GM12864 (cell line): ENCODE data around the gene SHISAL1.

Experiments used
- DNase-seq: peaks from one replicate; pipeline ENCODE4 v3.0.0-alpha.2; 2011; ENCODE audit warnings: low read depth
- H3K4me3 ChIP-seq: 2 replicates; pipeline ENCODE4 v1.5.1; 2011; ENCODE audit warnings: mild to moderate bottlenecking, low read depth, low read length, control low read depth
- TF ChIP-seq, protein P1 (sequence below): IDR thresholded peaks from 2 replicates; pipeline ENCODE4 v1.5.1; 2011; ENCODE audit warnings: low read depth, mild to moderate bottlenecking, moderate library complexity, low read length, control low read depth, inconsistent platforms; ENCODE audit errors: missing control alignments

The SHISAL1 gene

DNA sequence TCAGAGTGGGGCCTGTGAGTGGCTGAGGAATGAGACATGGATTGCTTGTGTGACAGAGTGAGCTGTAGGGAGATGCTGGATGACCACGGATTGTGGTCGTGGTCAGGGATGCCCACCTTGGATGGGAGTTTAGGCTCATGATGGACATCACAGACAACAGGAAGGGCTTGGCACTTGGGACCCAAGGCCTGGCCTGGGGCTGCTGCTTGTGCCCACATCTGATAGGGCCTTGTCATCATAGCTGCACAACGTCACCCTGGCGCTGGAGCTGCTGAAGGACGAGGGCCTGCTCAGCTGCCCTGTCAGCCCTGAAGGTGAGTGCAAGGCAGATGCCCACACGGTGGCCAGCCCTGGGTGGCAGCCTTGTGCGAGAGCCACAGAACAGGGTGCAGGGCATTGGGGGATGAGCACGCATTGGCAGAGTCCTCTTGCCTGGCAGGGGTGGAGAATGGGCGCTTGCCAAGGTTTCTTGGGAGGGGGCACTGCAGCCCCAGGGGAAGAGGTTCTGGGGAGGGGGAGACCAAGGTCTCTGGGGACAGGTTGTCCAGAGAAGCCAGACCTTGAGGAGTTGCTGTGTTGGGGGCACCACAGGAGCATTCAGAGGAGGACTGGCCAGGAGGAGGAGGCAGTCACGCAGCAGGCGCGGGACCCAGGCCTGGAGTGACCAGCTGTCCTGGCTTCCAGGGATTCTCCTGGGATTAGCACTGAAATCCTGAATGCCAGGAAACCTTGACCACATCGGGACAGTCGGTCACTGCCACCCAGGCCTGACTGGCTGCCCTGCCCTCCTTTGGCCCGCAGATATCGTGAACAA, 107.0 kb downstream of the SHISAL1 start:
- TF ChIP-seq, protein P1, sequence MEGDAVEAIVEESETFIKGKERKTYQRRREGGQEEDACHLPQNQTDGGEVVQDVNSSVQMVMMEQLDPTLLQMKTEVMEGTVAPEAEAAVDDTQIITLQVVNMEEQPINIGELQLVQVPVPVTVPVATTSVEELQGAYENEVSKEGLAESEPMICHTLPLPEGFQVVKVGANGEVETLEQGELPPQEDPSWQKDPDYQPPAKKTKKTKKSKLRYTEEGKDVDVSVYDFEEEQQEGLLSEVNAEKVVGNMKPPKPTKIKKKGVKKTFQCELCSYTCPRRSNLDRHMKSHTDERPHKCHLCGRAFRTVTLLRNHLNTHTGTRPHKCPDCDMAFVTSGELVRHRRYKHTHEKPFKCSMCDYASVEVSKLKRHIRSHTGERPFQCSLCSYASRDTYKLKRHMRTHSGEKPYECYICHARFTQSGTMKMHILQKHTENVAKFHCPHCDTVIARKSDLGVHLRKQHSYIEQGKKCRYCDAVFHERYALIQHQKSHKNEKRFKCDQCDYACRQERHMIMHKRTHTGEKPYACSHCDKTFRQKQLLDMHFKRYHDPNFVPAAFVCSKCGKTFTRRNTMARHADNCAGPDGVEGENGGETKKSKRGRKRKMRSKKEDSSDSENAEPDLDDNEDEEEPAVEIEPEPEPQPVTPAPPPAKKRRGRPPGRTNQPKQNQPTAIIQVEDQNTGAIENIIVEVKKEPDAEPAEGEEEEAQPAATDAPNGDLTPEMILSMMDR = no peak
- H3K4me3 ChIP-seq = no peak overlapping the region
- no peak for DNase-seq

- DNase-seq = no peak
- TF ChIP-seq, protein P1 = no peak
- H3K4me3 ChIP-seq = no peak overlapping the region
Measured at GRCh38 chr22:44204739-44205515, 107.8 kb downstream of the SHISAL1 start.

DNA sequence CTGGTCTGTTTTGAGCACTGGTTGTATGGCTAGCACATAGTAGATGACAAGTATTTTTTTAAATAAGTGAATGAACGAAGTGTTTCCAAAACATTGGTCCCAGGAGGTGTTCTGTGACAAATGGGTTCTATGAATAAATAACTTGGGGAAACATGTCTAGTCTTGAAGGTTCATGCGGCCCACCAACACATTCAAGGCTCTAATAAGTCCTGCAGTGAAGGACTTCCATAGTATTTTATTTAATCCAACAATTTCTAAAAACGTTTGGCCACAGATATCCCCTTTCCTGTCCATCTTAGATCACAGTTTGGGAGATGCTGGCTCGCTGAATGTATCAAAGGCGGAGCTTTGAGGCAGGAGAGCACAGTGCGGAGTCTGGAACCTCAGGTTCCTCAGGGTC, 109.5 kb downstream of the SHISAL1 start:
- DNase-seq = no peak
- TF ChIP-seq, protein P1 = no peak
- no peak overlapping the region for H3K4me3 ChIP-seq

GRCh38 chr22:44202261-44202789, 110.4 kb downstream of the SHISAL1 start:
- no peak for DNase-seq
- no peak overlapping the region for H3K4me3 ChIP-seq
- TF ChIP-seq, protein P1 = no peak

DNA sequence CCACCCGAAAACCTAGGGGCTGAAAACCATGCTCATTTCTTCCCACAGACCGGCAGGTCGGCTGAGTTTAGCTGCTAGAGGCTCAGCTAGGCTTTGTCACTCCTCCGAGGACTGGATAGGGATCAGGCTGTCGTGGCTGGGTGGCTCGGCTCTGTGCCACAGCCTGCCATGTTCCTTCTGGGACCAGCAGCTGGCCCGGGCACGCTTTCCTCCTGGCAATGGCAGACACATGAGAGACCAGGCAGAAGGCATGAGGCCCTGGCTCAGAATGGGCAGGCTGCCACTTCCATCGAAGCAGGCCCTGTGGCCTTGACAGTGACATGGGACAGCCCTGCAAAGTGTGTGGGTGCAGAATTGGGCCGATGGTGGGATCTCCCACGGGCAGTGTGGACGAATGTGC, 111.1 kb downstream of the SHISAL1 start:
- no peak overlapping the region for H3K4me3 ChIP-seq
- DNase-seq = no peak
- TF ChIP-seq, protein P1 = no peak

- no peak for DNase-seq
- no peak overlapping the region for H3K4me3 ChIP-seq
- TF ChIP-seq, protein P1 = no peak
Measured at GRCh38 chr22:44200855-44201550, 111.7 kb downstream of the SHISAL1 start.
